GM18858 (cell line): Measurements from ENCODE around the gene SNRPA.
"Not testable (repeated sequence)": the region's sequence is repeated elsewhere in the genome, so short reads cannot be mapped to it uniquely, and the experiment has no call there.

Source experiments
- ATAC-seq: cut with Tn5 transposase; IDR thresholded peaks from one replicate; pipeline ENCODE4 v1.9.1; 2021; ENCODE audit not compliant: unreplicated experiment

SNRPA gene

DNA sequence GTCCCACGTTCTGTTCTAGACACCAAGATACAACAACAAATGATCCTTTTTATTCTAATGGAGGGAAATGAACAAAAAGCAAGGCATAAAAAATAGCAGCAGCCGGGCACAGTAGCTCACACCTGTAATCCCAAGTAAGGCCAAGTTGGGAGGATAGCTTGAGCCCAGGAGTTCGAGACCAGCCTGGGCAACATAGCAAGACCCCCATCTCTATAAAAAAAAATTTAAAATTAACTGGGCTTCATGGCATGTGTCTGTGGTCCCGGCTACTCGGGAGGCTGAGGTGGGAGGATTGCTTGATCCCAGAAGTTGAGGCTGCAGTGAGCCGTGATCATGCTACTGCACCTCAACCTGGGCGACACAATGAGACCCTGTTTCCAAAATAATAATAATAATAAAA, 25.4 kb downstream of the SNRPA start:
- ATAC-seq: no peak

DNA sequence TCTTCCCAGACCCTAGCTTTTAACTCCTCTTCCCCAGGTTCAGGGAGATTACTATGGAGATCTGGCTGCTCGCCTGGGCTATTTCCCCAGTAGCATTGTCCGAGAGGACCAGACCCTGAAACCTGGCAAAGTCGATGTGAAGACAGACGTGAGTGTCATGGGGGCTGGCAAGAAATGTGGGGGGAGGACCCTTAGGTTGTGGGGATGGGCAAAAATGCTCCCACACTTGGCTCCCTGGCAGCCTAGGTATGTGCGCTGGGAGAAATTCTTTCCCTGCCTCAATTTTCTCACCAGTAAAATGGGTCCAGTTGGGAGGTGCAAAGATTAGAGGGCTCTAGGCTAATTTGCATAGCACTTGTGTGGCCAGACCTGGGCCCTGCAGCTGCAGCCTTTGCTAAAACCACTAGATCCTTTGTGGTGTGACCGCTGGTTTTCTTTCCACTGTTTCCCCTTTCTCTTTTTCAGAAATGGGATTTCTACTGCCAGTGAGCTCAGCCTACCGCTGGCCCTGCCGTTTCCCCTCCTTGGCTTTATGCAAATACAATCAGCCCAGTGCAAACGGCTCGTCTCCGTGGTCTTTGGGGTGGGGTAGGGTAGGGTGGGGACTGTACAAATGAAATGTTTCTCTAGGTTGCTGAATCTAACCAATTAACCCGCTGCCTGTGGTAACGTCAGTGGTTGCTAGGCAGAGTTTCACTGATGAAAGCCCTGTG, 26.1 kb downstream of the SNRPA start:
- peak; percentile 51 for ATAC-seq

DNA sequence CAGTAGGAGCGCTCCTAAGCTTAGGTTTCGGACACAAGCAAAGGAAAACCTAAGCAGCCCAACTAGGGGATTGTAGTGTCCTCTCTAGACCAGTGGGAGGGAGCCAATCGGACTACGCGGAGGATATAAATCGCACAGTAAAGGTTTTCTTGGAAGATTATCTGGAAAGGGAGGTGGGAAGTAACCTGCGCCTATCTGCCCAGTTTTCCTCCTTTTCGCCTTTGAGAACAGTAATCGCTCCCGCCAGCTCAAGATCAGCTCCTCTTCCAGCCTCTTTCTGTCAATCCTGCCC, 26.6 kb downstream of the SNRPA start:
- ATAC-seq: no peak

DNA sequence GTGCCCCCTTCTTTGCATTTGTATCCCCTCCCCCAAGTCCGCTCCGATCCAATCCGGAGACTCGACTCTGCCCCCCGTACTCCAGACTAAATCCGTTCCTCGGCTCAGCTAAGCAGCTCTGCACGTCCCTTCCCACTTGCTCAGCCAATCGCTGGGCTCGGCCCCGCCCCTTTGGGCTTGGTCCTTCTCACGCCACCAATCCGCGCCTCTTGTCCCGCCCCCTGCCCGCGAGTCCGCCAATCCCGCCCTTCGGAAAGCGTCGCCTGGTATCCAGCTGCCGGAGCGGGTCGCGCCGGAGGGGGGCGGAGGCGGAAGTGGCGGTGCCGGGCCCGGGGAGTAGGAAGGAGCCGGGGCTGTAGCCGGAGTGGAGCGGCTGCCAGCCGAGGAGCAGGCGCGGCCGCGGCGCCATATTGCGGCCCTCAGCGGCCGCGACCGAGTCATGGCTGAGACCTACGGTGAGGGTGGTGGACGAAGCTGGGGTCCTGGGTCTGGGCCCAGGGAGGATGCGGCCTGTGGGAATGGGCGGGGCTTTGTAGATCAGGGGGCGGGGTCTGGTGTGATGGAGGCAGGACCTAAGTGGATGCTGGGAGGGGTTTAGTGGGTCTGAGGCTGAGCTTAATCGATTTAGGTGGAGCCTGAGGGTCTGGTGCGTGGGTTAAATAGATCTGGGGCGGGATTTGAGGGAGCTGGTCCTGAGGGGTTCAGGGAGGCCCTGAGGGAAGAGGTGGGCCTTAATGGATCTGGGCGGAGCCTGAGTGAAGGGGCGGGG, 27.1 kb downstream of the SNRPA start, which contains the start of gene RAB4B:
Gene RAB4B, plus strand, starts transcription at position 311 of the 769 bp plus-strand sequence. Its CDS starts 129 bp downstream, at position 440.
- ATAC-seq: peak; percentile 39

DNA sequence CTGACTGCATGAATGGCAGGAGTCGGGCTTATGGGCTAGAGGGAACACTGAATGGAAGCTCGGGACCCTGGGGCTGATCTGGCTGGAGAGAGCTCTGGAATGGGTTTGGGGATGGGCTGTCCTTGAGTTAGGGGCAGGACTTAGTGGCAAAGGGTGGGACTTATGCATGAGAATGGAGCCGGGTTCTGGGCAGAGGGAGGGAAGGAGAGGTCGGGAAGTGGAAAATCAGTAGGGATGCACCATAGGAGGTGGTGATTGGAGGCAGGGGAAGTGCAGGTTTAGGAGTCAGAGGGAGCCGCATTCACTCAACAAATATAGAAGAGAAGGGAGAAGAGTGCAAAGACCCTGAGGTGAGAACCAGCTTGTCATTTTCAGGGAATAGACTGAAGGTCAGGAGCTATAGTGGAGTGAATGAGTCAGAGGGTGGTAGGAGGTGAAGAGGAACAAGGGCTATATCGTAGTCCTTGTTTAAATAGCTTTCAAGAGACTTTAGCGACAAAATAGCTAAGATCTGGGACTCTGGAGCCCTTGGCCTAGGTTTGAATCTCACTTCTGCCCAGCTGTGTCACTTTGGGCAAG, 27.8 kb downstream of the SNRPA start:
- ATAC-seq: no peak

DNA sequence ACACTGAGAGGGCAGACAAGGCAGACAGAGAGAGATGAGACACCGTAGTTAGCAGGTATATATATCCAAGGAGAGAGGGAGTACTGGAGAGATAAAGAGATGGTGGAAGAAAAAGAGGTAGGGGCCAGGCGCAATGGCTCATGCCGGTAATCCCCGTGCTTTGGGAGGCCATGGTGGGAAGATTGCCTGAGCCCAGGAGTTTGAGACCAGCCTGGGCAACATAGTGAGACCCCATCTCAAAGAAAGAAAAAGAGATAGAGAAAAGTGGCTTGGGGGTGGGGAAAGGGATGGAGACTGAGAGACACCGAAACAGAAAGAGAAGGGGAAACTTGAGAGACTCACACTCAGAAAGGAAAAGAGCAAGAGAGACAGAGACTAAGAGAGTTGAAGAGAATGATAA, 29.6 kb downstream of the SNRPA start:
- no peak for ATAC-seq

DNA sequence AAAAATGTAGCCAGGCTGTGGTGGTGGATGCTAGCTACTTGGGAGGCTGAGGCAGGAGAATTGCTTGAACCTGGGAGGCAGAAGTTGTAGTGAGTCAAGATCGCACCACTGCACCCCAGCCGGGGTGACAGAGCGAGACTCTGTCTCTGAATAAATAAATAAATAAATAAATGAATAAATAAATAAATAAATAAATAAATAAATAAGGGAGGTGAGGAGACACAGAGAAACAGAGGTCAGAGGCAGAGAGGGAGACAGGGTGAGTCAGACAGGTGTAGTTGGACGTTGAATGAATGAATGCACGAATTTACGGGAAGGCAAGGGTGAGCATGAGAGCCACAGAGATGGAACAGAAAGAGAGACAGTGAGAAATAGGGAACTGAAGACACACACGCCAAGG, 30.1 kb downstream of the SNRPA start:
- ATAC-seq: no peak

DNA sequence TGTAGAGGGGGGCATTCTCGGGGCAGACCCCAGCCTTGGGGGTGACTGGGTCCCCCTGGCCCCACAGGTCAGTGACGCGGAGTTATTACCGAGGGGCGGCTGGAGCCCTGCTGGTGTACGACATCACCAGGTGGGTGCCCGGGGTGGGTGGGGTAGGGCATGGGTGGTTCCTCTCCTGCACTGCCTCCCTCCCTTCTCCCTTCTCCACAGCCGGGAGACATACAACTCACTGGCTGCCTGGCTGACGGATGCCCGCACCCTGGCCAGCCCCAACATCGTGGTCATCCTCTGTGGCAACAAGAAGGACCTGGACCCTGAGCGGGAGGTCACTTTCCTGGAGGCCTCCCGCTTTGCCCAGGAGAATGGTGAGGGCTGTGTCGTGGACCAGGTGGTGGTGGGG, 32.7 kb downstream of the SNRPA start:
- ATAC-seq: no peak

DNA sequence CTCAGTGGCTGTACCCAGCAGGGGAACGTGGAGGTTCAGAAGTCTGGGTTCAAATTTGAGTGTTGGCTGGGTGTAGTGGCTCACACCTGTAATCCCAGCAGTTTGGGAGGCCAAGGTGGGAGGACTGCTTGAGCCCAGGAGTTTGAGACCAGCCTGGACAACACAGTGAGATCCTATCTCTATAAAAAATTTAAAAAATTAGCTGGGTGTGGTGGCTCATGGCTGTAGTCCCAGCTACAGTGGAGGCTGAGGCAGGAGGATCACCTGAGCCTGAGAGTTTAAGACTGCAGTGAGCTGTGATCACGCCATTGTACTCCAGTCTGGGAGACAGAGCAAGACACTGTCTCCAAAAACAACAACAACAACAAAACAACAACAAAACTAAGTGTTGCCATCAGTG, 33.1 kb downstream of the SNRPA start:
- not testable (repeated sequence) for ATAC-seq

DNA sequence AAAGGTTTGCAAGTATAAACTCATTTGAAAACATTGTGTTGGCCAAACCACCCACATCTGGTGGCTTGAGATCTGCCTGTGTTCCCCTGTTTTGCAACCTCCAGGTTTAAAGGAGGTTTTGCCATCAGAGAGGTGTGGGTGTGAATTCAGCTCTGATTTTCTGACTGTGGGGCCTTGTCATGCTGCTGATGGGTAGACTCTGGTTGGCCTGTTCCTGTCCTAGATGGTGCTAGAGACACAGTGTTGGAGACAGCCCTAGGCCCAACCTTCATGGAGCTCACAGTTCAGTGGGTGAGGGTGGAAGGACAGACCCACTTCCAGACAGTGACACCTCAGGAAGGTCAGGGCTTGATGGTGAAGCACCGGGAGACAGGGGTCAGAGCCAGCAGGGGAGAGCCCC, 34.5 kb downstream of the SNRPA start:
- no peak for ATAC-seq

DNA sequence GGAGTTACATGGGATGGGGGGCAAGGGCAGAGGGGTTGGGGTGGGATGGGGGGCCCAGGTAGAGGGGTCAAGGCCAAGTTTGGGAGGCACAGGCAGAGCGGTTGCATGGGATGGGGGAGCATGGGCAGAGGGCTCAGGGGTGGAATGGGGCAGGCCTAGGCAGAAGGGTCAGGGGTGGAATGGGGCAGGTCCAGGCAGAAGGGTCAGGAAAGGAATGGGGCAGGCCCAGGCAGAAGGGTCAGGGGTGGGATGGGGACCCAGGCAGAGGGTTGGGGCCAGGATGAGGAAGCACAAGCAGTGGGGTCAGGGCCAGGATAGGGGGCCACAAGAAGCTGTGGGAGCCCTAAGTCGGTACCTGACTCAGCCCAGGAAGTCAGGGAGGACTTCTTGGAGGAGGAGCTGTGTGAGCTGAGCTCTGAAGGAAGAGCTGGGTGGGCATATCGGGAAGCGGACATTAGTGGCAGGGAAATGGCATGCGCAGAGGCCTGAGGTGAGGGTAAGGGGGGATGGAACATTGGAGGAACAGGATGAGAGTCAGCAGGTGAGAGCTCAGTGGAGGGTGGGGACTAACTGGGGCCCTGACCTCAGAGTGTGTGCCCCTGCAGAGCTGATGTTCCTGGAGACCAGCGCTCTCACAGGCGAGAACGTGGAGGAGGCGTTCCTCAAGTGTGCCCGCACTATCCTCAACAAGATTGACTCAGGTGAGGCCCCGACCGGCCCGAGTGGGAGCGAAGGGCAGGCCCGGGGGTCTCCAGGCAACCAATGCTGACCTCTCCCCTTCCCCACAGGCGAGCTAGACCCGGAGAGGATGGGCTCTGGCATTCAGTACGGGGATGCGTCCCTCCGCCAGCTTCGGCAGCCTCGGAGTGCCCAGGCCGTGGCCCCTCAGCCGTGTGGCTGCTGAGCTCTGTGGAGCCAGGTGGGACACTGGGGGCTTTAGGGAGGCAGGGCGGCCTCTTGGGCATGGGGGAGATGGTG, 35.3 kb downstream of the SNRPA start:
- no peak for ATAC-seq

DNA sequence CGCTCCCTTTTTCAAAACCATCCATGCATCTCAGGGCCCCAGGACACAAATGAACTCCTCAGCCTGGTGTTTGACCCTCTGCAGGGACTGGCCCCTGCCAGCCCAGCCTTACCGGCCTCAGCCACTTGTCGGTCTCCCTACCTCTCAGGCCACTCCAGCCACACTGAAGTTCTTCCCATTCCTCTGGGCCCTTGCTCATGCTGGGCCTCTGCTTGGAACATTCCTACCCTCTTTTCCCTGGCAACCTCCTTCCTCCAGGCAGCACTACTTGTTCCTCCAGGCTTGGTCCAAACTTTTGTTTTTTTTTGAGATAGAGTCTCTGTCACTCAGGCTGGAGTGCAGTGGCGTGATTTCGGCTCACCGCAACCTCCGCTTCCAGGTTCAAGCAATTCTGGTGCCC, 40.3 kb downstream of the SNRPA start:
- ATAC-seq: no peak

DNA sequence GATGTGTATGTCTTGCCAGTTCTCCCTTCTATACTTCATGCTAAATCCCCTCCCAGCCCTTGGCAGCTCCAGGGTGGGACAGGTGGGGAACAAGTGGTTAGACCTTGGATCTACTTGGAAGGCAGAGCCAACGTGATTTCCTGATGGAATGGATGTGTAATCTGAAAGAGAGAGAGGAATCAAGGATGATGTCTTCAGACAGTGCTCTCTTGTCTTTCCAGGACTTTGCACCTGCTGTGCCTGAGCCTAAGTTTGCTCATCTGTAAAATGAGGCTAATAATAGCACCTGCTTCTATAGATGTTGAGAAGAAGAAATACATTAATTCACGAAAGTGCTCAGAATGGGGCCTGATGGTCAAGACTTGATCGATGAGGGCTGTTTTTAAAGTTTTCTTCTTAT, 41.0 kb downstream of the SNRPA start:
- ATAC-seq: no peak

DNA sequence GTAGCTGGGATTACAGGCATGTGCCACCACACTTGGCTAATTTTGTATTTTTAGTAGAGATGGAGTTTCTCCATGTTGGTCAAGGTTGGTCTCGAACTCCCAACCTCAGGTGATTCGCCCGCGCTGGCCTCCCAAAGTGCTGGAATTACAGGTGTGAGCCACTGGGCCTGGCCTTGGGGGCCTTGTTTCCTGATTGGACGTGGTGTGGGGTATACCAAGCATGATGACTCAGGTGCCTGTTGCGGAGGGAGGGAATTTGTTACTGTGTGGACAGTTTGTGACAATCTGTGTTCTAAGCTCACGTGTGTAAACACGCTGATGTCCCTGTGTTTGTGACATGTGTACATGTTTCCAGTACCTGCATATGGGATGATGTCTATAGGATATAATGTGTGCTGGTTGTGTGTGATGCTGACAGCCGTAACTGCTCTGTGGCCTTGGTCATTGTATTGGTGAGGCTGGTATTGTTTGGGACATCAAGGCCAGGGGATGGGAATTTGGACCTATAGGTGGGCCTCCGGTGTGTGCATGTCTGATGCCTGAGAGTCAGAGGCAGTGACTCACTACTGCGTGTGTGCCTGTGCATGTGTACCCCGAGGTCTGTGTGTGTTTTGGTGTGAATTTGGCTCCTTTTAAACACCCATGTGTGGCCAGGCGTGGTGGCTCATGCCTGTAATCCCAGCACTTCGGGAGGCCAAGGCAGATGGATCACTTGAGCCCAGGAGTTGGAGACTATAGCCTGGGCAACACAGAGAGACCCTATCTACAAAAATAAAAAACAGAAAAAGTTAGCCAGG, 46.4 kb downstream of the SNRPA start:
- ATAC-seq: no peak

DNA sequence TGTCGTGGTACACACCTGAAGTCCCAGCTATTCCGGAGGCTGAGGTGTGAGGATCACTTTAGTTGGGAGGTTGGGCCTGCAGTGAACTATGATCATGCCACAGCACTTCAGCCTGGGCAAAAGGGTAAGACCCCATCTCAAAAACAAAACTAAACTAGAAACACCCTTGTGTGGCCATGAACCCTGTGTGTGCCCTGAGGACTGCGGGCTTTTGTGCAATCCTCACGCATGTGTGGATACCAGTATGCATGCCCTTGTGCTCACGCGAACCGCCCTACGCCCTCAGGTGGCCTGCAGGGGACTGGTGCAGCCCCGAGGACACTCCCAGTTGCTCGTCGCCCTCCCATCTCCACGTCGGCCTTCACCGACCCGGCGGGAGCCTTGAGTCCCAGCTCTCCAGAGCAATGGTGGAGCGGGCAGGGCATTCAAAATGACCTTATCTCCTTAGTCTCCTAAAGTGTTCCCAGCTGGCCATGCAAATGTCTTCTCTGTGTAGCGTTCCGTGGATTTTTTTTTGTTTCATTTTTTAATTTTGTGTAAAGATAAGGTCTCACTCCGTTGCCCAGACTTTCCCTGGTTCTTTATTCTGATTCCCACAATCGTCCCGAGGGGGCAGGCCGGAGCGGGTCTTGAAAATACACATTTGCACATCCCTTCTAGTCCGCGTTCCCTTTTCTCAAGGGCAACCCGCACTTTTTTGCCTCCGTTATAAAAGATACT, 47.1 kb downstream of the SNRPA start:
- ATAC-seq: peak; percentile 11

DNA sequence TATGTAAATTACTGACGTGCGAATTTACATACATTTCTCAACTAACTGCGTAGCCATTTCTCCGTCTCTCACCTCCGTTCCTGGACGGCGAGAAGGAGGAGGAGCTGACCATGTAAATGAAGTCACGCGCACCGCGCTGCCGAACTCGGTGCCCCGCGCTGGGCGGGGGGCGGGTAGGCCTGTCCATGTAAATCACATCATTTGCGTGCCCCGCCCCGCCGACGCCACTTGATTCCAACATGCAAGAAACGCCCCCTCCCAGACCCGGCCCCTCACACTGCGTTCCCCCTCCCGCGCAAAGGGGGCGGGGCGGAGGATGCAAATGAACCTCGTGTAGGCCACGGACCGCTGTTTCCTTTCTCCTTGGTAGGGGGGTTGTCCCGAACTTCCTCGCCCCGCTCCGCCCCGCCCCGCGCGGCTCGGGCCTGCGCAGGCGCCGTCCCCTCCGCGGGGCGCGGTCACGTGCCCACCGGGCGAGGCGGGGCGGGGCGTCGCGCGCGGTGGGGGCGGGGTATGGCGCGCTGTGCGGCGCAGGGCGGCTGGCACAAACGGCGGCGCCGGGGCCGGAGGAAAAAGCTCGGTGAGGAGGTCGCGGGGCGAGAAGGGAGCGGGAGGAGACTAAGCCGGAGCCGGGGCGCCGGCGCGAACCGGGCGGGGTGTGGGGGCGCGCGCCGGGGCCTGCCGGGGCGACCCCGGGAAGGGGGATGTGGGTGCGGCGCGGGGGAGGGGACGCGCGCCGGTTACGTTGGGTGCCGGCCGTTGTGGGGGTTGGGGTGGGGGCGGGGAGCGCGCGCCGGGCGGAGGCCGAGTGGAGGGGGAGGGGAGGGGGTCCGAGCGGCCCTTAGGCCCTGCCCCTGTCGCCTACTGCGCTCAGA, 47.9 kb downstream of the SNRPA start, which contains the start of gene EGLN2:
Gene EGLN2, plus strand, starts transcription at position 509 of the 875 bp plus-strand sequence. CDS start 1,382 bp downstream, outside the sequence.
- ATAC-seq: peak; percentile 51

DNA sequence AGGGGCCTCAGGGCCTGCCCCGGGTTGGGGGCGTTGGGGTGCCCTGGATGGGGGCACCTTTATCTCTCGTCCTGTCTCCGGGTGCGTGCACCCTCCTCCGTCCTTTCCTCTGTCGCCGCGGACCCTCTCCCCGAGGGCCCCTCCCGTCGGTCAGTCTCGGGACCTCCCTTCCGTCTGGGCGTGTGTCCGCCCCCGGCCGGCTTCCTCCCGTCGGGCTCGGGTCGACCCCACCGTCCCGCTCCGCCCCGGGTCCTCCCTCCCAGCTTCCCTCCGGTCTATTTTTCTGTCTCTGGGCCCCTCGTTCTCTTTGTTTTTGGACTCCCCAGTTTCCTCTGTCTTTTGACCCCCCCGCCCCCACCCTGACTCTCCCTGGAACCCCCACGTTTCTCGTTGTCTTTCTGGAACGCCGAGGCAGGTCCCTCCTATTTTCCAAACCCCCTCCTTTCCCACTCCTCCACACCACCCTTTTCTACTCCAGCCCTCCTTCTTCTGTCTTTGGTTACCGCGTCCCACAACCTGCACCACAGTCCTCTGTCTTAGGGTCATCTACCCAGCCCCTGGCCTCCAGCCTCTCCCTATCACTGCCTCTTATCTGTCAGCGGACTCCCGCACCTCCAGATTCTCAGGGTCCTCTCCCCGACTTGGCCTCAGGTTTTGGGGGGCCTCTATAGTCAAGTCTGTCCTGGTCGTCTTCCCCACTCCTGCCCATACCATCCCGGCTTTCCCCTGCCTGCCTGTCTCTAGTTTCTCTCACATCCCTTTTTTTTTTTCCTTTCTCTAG, 48.7 kb downstream of the SNRPA start:
- no peak for ATAC-seq
